ENCODE results near the gene SYTL5. TPM values are rescaled to one million over a fixed set of nuclear protein-coding genes. Genes with fewer than 3 reads are reported as not detected.

The SYTL5 gene
- total and polyA plus RNA-seq, 4 donors = 0.09 to 2.8 (median 1.0) TPM

DNA sequence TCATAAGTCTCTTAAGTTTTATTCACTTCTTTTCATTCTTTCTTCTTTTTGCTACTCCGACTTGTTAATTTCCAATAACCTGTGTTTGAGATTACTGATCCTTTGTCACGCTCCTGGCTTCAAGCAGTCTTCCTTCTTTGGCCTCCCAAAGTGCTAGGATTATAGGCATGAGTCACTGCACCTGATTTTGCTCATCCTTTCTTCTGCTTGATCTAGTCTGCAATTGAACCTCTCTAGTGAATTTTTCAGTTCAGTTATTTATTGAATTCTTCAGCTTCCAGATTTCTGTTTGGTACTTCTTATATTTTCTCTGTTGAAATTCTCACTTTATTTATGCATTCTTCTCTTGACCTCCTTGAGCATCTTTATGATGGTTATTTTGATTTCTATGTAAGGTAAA lies 38.6 kb upstream of the SYTL5 start:
- no peak overlapping the region for H3K4me3 ChIP-seq (ENCODE audit: low read depth in 1 of 3, low read length in 3 of 3)
- H3K27me3 ChIP-seq (ENCODE audit: control insufficient read depth in 4 of 4, insufficient read depth in 4 of 4, low read length in 3 of 4) = no peaks in the 10 kb centered on the region
- DNase-seq (ENCODE audit: low spot score) = no peak
- H3K27ac ChIP-seq (ENCODE audit: low read depth in 1 of 2, low read length in 2 of 2) = no peak overlapping the region
- H3K9me3 ChIP-seq (ENCODE audit: control insufficient read depth in 4 of 4, low read length in 3 of 4) = no peaks in the 10 kb centered on the region
- WGBS = 93% methylated on average over 2 of the region's 2 CpGs
- H3K9ac ChIP-seq (ENCODE audit: low read depth in 1 of 2, low read length in 2 of 2) = no peak overlapping the region
- no peak for TF ChIP-seq YY1 (IDR thresholded peaks at IDR 0.05)
- TF ChIP-seq NR2F2 (IDR thresholded peaks at IDR 0.05) = no peak
- no peak for TF ChIP-seq SP1 (IDR thresholded peaks at IDR 0.05)
- TF ChIP-seq RXRA (IDR thresholded peaks at IDR 0.05) = no peak
- TF ChIP-seq, protein P1, sequence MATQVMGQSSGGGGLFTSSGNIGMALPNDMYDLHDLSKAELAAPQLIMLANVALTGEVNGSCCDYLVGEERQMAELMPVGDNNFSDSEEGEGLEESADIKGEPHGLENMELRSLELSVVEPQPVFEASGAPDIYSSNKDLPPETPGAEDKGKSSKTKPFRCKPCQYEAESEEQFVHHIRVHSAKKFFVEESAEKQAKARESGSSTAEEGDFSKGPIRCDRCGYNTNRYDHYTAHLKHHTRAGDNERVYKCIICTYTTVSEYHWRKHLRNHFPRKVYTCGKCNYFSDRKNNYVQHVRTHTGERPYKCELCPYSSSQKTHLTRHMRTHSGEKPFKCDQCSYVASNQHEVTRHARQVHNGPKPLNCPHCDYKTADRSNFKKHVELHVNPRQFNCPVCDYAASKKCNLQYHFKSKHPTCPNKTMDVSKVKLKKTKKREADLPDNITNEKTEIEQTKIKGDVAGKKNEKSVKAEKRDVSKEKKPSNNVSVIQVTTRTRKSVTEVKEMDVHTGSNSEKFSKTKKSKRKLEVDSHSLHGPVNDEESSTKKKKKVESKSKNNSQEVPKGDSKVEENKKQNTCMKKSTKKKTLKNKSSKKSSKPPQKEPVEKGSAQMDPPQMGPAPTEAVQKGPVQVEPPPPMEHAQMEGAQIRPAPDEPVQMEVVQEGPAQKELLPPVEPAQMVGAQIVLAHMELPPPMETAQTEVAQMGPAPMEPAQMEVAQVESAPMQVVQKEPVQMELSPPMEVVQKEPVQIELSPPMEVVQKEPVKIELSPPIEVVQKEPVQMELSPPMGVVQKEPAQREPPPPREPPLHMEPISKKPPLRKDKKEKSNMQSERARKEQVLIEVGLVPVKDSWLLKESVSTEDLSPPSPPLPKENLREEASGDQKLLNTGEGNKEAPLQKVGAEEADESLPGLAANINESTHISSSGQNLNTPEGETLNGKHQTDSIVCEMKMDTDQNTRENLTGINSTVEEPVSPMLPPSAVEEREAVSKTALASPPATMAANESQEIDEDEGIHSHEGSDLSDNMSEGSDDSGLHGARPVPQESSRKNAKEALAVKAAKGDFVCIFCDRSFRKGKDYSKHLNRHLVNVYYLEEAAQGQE (IDR thresholded peaks at IDR 0.05) = no peak
- TF ChIP-seq JUND (IDR thresholded peaks at IDR 0.05) = no peak
- no peak for TF ChIP-seq FOXA1 (IDR thresholded peaks at IDR 0.05)
- TF ChIP-seq, protein P2, sequence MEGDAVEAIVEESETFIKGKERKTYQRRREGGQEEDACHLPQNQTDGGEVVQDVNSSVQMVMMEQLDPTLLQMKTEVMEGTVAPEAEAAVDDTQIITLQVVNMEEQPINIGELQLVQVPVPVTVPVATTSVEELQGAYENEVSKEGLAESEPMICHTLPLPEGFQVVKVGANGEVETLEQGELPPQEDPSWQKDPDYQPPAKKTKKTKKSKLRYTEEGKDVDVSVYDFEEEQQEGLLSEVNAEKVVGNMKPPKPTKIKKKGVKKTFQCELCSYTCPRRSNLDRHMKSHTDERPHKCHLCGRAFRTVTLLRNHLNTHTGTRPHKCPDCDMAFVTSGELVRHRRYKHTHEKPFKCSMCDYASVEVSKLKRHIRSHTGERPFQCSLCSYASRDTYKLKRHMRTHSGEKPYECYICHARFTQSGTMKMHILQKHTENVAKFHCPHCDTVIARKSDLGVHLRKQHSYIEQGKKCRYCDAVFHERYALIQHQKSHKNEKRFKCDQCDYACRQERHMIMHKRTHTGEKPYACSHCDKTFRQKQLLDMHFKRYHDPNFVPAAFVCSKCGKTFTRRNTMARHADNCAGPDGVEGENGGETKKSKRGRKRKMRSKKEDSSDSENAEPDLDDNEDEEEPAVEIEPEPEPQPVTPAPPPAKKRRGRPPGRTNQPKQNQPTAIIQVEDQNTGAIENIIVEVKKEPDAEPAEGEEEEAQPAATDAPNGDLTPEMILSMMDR (IDR thresholded peaks at IDR 0.05; ENCODE audit: low read depth, low read length, missing input control) = no peak
- TF ChIP-seq FOXA2 (IDR thresholded peaks at IDR 0.05) = no peak
- no peak for TF ChIP-seq HNF4A (conservative IDR thresholded peaks at IDR 0.05)
- TF ChIP-seq, protein P3, sequence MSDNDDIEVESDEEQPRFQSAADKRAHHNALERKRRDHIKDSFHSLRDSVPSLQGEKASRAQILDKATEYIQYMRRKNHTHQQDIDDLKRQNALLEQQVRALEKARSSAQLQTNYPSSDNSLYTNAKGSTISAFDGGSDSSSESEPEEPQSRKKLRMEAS (IDR thresholded peaks at IDR 0.05) = no peak
- no peak for TF ChIP-seq HNF4G (IDR thresholded peaks at IDR 0.05)
- TF ChIP-seq EGR1 (IDR thresholded peaks at IDR 0.05; ENCODE audit: low read depth in 2 of 2) = no peak
- TF ChIP-seq, protein P4, sequence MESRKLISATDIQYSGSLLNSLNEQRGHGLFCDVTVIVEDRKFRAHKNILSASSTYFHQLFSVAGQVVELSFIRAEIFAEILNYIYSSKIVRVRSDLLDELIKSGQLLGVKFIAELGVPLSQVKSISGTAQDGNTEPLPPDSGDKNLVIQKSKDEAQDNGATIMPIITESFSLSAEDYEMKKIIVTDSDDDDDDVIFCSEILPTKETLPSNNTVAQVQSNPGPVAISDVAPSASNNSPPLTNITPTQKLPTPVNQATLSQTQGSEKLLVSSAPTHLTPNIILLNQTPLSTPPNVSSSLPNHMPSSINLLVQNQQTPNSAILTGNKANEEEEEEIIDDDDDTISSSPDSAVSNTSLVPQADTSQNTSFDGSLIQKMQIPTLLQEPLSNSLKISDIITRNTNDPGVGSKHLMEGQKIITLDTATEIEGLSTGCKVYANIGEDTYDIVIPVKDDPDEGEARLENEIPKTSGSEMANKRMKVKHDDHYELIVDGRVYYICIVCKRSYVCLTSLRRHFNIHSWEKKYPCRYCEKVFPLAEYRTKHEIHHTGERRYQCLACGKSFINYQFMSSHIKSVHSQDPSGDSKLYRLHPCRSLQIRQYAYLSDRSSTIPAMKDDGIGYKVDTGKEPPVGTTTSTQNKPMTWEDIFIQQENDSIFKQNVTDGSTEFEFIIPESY (IDR thresholded peaks at IDR 0.05) = no peak
- no peak for TF ChIP-seq RAD21 (IDR thresholded peaks at IDR 0.05)
- no peak for TF ChIP-seq TAF1 (conservative IDR thresholded peaks at IDR 0.05)
- no peaks in the 10 kb centered on the region for H3K36me3 ChIP-seq (ENCODE audit: control insufficient read depth in 4 of 4, insufficient read depth in 3 of 4, low read depth in 1 of 4, low read length in 3 of 4)
- H3K4me1 ChIP-seq (ENCODE audit: control insufficient read depth in 4 of 4, insufficient read depth in 4 of 4, low read length in 3 of 4) = no peaks in the 10 kb centered on the region

DNA sequence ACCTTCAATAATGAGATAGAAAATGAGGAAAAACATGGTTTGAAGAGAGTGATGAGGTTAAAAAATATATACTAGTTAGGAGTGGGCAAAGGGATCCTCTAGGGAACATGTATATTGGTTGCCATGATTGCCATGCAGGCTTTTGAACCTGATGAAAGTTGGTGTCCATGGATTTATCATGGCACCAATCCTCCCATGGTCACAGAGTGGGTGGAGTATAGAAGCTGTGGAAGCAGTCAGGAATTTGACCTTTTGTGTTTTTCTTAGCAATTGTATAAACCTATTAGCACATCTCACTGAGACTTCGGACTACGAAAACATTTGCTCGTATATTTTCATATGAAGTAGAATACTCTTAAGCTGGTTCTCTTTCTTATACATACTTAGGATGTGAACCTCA lies 30.9 kb upstream of the SYTL5 start:
- no peak for DNase-seq (ENCODE audit: low spot score)
- no peaks in the 10 kb centered on the region for H3K27me3 ChIP-seq (ENCODE audit: control insufficient read depth in 4 of 4, insufficient read depth in 4 of 4, low read length in 3 of 4)
- H3K9ac ChIP-seq (ENCODE audit: low read depth in 1 of 2, low read length in 2 of 2) = no peak overlapping the region
- no peaks in the 10 kb centered on the region for H3K4me1 ChIP-seq (ENCODE audit: control insufficient read depth in 4 of 4, insufficient read depth in 4 of 4, low read length in 3 of 4)
- TF ChIP-seq, protein P4 (IDR thresholded peaks at IDR 0.05) = no peak
- TF ChIP-seq JUND (IDR thresholded peaks at IDR 0.05) (no peak), HNF4A (conservative IDR thresholded peaks at IDR 0.05) (peak in 1 of 2 donors; percentile 31), YY1 (IDR thresholded peaks at IDR 0.05) (no peak)
- WGBS = 32% methylated on average over 3 of the region's 3 CpGs
- H3K4me3 ChIP-seq (ENCODE audit: low read depth in 1 of 3, low read length in 3 of 3) = no peak overlapping the region
- H3K9me3 ChIP-seq (ENCODE audit: control insufficient read depth in 4 of 4, low read length in 3 of 4) = no peaks in the 10 kb centered on the region
- no peak overlapping the region for H3K27ac ChIP-seq (ENCODE audit: low read depth in 1 of 2, low read length in 2 of 2)
- H3K36me3 ChIP-seq (ENCODE audit: control insufficient read depth in 4 of 4, insufficient read depth in 3 of 4, low read depth in 1 of 4, low read length in 3 of 4) = no peaks in the 10 kb centered on the region

Measured in liver (tissue), 9 donors.